Measurements from ENCODE around the gene PTCH2. TPM values are rescaled to one million over a fixed set of nuclear protein-coding genes. Genes with fewer than 3 reads are reported as not detected.

PTCH2 gene
- total RNA-seq, 1 donor from 2014 or later, result not detected

- TF ChIP-seq EZH2phosphoT487 (IDR thresholded peaks at IDR 0.05) (no peak), CTCF (IDR thresholded peaks at IDR 0.05) (peak; percentile 98)
- Histone ChIP-seq H3K9ac (no peak overlapping the region), H3K9me3 (ENCODE audit: low read depth) (no peaks in the 10 kb centered on the region), H3K4me3 (peak overlapping the region; percentile 45), H3K36me3 (no peaks in the 10 kb centered on the region), H3K27me3 (peaks cover 36% of the 10 kb centered on the region), H2AFZ (replicated peaks) (peak overlapping the region; percentile 80), H3K27ac (no peak overlapping the region), H4K20me1 (ENCODE audit: low read depth) (no peaks in the 10 kb centered on the region), H3K4me1 (peaks cover 18% of the 10 kb centered on the region), H3K79me2 (ENCODE audit: low read depth) (no peaks in the 10 kb centered on the region), H3F3A (ENCODE audit: low read depth) (peaks cover 40% of the 10 kb centered on the region), H3K4me2 (peak overlapping the region; percentile 76)
- peaks cover 28% of the 10 kb centered on the region for H3K4me1 Mint-ChIP-seq
- H3K36me3 Mint-ChIP-seq, result peaks cover 6% of the 10 kb centered on the region
- DNase-seq (ENCODE audit: low spot score), result peak; percentile 84
- no peaks in the 10 kb centered on the region for H3K9me3 Mint-ChIP-seq
- no peak overlapping the region for H3K27ac Mint-ChIP-seq
- peaks cover 12% of the 10 kb centered on the region for H3K27me3 Mint-ChIP-seq (ENCODE audit: insufficient read depth, low read depth)
- peak overlapping the region; percentile 67 for H3K4me3 Mint-ChIP-seq
Observed at GRCh38 chr1:44786138-44786840, 56.8 kb downstream of the PTCH2 start.

GRCh38 chr1:44785501-44786137 lies 57.4 kb downstream of the PTCH2 start:
- DNase-seq (ENCODE audit: low spot score), result no peak
- Histone ChIP-seq H2AFZ (replicated peaks) (peak overlapping the region; percentile 80), H3K27ac (no peak overlapping the region), H3K27me3 (peaks cover 36% of the 10 kb centered on the region), H3K36me3 (no peaks in the 10 kb centered on the region), H4K20me1 (ENCODE audit: low read depth) (peaks cover 2% of the 10 kb centered on the region), H3K4me3 (peak overlapping the region; percentile 45), H3K9me3 (ENCODE audit: low read depth) (no peaks in the 10 kb centered on the region), H3K79me2 (ENCODE audit: low read depth) (no peaks in the 10 kb centered on the region), H3K4me2 (peak overlapping the region; percentile 76), H3K4me1 (peaks cover 18% of the 10 kb centered on the region), H3K9ac (no peak overlapping the region), H3F3A (ENCODE audit: low read depth) (peaks cover 46% of the 10 kb centered on the region)
- Mint-ChIP-seq H3K9me3 (no peaks in the 10 kb centered on the region), H3K27ac (no peak overlapping the region), H3K4me3 (peak overlapping the region; percentile 64), H3K27me3 (ENCODE audit: insufficient read depth, low read depth) (peaks cover 10% of the 10 kb centered on the region), H3K4me1 (peaks cover 24% of the 10 kb centered on the region), H3K36me3 (peaks cover 8% of the 10 kb centered on the region)
- TF ChIP-seq EZH2phosphoT487 (IDR thresholded peaks at IDR 0.05) (no peak), EZH2 (IDR thresholded peaks at IDR 0.05) (no peak), CTCF (IDR thresholded peaks at IDR 0.05) (no peak)

GRCh38 chr1:44785029-44785380 lies 58.0 kb downstream of the PTCH2 start:
- Mint-ChIP-seq H3K9me3 (no peaks in the 10 kb centered on the region), H3K4me3 (peak overlapping the region; percentile 64), H3K27me3 (ENCODE audit: insufficient read depth, low read depth) (peaks cover 10% of the 10 kb centered on the region), H3K27ac (no peak overlapping the region), H3K4me1 (peaks cover 23% of the 10 kb centered on the region), H3K36me3 (peaks cover 13% of the 10 kb centered on the region)
- TF ChIP-seq CTCF (IDR thresholded peaks at IDR 0.05) (no peak), EZH2phosphoT487 (IDR thresholded peaks at IDR 0.05) (no peak), EZH2 (IDR thresholded peaks at IDR 0.05) (no peak)
- no peak for DNase-seq (ENCODE audit: low spot score)
- Histone ChIP-seq H2AFZ (replicated peaks) (no peak overlapping the region), H3K36me3 (no peaks in the 10 kb centered on the region), H3K27ac (no peak overlapping the region), H3K4me3 (no peak overlapping the region), H3K9me3 (ENCODE audit: low read depth) (no peaks in the 10 kb centered on the region), H3K4me1 (peaks cover 18% of the 10 kb centered on the region), H3K9ac (no peak overlapping the region), H3F3A (ENCODE audit: low read depth) (peaks cover 53% of the 10 kb centered on the region), H3K27me3 (peaks cover 36% of the 10 kb centered on the region), H4K20me1 (ENCODE audit: low read depth) (peaks cover 7% of the 10 kb centered on the region), H3K79me2 (ENCODE audit: low read depth) (no peaks in the 10 kb centered on the region), H3K4me2 (peak overlapping the region; percentile 76)

Measured in neural progenitor cell (in vitro differentiated cells).